ENCODE results near the gene ITGAD.

ITGAD gene

GRCh38 chr16:31393056-31393455, at the start of gene ITGAD:
TSS of gene ITGAD (plus strand) at chr16:31393335. CDS start at chr16:31393361, 26 bp downstream.
- no peak for DNase-seq

- DNase-seq = no peak
Observed at GRCh38 chr16:31344712-31345111, 48.4 kb upstream of the ITGAD start.

DNA sequence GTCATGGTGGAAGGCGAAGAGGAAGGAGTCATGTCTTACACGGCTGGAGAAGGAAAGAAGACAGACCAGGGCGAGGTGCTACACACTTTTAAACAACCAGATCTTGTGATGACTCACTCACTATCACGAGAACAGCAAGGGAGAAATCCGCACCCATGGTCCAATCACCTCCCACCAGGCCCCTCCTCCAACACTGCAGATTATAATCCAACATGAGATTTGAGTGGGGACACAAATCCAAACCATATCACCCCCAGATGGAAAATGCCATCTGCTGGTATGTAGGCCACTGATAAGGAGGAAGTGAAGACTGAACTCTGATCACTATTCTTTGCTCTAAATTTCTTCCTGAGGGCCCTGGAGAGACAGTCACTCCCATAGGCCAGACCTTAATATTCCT, 45.7 kb upstream of the ITGAD start:
- DNase-seq = no peak

- DNase-seq = no peak
Observed at GRCh38 chr16:31348579-31348978, 44.6 kb upstream of the ITGAD start.

DNA sequence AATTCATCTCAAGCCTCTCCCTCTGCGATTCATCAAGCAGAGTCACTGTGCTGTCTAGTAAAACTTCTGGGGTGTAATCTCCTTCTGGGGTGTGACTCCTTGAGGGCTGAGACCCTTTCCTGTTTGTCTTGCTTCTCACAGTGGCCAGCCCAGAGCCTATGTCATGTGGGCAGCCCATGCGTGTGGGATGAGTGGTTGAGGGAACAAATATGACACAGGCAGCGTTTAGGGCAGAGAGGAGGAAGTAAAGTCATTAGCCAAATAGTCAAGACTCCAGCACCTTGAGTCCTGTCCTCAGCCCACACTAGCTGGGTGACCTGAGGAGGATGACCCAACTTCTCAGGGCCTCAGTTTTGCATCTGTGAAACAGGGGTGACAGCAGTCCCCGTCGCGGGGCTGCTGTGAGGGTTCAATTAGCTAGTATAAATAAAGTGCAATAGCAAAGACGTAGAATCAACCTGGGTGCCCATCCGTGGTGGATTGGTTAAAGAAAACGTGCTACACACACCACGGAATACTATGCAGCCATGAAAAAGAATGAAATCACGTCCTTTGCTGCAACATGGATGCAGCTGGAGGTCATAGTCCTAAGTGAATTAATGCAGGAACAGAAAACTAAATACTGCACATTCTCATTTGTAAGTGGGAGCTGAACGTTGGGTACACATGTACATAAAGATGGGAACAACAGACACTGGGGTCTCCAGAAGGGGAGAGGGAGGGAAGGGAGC, 42.7 kb upstream of the ITGAD start:
- DNase-seq = no peak

DNA sequence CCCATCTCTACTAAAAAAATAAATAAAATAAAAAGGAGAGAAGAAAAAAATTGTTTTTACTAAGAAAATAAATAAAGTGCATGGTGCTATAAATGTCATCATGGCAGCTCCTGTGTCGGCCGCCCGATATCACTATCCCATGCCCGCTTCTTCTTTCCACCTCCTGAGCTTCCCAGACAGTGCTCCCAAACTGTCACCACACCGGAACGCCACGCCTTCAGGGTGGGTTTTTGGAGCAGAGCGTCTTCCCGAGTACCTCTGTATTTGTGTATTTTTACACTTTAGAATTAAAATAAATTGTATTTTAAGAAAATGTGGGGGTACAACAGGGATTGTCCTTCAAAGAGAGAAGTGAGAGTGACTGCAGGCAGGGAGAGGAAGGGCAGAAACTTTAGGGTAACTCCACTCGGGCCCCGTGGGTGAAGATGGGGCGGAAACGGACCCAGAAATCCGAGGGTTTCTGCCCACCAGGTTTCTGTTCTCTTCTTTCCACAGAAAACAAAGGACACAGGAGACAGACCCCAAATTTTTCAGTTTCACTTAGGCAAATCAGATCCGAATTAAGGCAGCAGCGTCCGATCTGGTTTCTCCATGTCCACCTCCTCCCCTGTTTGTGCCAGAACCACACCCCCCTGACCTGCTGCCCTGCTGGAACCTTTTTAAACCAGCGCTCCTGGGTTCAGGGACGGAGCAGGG, 41.7 kb upstream of the ITGAD start:
- DNase-seq = no peak

- no peak for DNase-seq
Observed at GRCh38 chr16:31351942-31352325, 41.2 kb upstream of the ITGAD start.

DNA sequence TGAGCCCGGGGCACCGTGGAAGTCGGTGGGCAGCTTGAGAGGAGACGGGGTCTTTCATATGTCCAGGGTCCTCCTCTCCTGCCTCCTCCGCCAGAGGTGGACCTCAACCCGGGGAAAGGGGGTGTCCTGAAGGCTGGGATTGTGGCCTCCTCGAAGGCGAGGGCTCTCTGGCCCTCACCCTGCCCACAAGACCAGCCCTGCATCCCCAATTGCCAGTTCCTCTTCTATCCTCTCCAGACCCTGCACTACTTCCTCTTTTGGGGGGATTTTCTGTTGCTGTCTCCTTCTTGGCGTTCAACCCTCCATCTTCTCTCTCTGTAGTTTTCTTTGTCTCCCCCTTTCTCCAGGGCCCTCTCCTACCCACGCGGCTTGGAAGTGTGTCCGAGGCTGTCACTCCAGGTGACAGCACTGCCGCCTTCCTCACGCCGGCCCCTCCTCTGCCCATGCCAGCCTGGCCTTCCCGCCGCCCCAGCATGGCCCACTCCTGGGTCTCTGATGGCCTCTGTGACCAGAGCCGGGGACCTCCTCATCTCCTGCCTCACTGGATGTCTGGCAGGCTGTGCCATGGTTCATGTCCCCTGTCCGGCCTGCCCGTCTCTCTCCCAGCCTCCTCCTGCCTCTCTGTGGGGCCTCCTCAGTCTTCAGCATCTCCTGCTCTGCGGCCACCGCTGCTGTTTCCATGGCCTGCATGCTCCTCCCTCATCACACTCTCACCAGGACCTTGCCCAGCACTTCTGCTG, 40.6 kb upstream of the ITGAD start:
- DNase-seq = no peak

- no peak for DNase-seq
Observed at GRCh38 chr16:31354394-31355291, 38.5 kb upstream of the ITGAD start, which contains the start of gene ITGAX. TSS of gene ITGAX (plus strand) at chr16:31355176. CDS start at chr16:31355255, 79 bp downstream.

GRCh38 chr16:31355431-31356100, 37.6 kb upstream of the ITGAD start:
- no peak for DNase-seq

DNA sequence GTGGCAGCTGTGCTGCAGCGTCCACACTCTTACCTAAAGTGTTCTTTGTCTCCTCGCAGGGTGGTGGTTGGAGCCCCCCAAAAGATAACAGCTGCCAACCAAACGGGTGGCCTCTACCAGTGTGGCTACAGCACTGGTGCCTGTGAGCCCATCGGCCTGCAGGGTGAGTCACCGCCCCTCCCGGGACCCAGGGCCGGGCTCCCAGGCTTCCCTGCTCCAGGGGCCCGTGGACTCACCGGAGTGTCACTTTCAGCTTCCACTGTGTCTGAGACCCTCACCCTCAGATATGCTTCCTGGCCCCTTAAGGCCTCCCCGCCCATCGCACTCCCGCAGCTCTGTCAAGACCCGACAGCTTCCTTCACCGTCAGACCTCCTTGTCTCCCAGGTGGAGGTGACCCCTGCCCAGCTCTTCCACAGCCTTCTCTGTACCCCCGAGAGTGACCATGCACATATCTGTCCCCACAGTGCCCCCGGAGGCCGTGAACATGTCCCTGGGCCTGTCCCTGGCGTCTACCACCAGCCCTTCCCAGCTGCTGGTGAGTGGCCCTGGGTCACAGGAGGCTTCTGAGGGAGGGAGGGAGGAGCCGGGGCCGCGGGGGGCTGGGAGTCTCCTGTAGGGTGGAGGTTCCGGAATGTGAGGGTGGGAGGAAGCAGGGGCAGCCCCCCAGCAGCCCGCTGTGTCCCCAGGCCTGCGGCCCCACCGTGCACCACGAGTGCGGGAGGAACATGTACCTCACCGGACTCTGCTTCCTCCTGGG, 36.4 kb upstream of the ITGAD start:
- DNase-seq = no peak

DNA sequence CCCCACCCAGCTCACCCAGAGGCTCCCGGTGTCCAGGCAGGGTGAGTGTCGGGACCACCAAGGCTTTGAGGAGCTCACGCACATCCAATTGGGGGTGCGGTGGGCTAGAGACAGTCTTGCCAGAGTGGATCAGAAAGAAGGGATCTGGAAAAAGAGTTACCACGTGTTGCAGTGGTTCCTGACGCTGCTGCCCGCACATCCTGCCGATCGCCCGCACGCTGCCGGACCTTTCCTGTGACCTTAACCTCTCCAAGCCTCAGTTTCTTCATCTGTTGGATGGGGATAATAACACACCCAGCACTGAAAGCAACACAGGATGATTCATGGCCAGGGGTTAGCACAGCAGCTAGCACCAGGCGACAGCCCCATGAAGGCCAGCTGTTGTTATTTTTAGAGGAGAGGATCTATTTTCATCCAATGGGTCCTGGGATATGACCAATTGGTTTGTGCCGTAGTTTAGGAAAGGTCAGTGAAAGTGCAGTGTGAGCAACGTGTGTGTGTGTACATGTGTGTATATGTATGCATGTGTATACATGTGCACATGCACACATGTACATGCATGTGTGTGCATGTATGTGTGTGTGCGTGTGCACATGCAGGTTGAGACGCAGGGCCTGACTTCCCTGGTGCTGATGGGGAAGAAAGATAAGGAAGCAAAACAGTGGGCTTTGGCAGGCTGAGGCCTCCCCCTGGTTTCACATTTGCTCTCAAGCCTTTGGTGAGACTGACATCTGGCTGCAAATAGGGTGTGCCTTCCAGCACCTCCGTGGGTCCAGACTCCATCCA, 35.6 kb upstream of the ITGAD start:
- no peak for DNase-seq

- no peak for DNase-seq
Observed at GRCh38 chr16:31360251-31360650, 32.9 kb upstream of the ITGAD start.

GRCh38 chr16:31361201-31362110, 31.7 kb upstream of the ITGAD start:
- DNase-seq = no peak

DNA sequence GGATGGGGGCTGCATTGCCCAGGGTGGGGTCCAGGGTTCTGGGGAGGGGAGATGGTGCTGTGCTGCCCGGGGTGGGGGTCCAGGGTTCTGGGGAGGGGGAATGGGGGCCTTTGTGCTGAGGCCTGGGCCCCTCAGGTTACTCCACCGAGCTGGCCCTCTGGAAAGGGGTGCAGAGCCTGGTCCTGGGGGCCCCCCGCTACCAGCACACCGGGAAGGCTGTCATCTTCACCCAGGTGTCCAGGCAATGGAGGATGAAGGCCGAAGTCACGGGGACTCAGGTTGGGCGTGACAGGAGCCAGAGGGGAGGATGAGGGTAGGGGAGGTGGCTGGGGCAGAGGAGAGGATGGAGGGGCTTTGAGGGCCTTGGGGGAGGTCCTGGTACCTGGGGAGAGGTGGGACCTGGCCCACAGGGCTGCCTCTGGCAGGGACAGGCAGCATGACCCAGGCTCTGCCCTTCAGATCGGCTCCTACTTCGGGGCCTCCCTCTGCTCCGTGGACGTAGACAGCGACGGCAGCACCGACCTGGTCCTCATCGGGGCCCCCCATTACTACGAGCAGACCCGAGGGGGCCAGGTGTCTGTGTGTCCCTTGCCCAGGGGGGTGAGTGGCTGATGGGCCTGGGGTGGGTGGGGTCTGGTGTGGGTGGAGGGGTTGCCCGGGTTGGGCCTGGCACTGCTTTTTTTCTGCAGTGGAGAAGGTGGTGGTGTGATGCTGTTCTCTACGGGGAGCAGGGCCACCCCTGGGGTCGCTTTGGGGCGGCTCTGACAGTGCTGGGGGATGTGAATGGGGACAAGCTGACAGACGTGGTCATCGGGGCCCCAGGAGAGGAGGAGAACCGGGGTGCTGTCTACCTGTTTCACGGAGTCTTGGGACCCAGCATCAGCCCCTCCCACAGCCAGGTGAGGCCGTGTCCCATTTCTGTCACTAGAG, 30.4 kb upstream of the ITGAD start:
- no peak for DNase-seq

DNA sequence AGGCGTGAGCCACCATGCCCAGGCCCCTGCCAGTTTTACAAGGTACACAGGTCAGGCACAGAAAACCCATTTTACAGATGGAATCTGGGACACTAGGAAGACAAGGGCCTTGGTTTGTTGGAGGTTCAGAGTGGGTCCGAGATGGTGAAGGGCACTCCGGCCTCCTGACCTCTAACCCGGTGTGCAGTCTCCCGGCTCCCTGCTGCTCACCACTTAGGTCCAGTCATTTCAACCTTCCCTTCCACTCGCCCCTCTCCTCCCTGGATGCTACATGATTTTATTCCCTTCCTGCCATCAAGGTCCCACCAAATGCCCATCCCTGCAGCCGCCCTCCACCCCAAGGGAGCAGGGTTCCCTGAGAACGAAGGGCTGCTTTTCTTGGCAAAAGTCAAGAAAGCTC, 29.4 kb upstream of the ITGAD start:
- no peak for DNase-seq

DNA sequence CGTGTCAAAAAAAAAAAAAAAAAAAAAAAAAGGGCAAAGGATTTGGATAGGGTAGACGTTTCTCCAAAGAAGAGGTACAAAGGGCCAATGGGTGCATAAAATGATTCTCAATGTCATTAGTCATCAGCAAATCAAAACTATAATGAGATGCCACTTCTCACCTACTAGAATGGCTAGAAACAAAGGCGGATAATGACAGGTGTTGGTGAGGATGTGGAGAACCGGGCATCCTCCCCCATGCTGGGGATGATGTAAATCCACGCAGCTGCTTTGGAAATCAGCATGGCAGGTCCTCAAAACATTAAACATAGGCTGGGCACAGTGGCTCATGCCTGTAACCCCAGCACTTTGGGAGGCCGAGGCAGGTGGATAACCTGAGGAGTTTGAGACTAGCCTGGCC, 28.7 kb upstream of the ITGAD start:
- DNase-seq = no peak
